ENCODE results near the gene TLK1. TPM values are rescaled to one million over a fixed set of nuclear protein-coding genes. Genes with fewer than 3 reads are reported as not detected.

Gene TLK1
- polyA plus RNA-seq, 1 of the 3 experiments (the other 2 are of a cell fraction): 4.8 TPM

- Histone ChIP-seq H3K4me3 (ENCODE audit: low read depth in 2 of 2, low read length in 1 of 2) (no peak overlapping the region), H3K9ac (no peak overlapping the region), H3K9me3 (no peaks in the 10 kb centered on the region), H3K9me2 (no peaks in the 10 kb centered on the region), H3K36me3 (replicated peaks in 1 of 2; ENCODE audit: control insufficient read depth in 1 of 2, insufficient read depth in 2 of 2, low read length in 1 of 2) (peaks cover 25 to 49% of the 10 kb centered on the region in 2 experiments), H3F3A (replicated peaks; ENCODE audit: insufficient read depth) (peaks cover 8% of the 10 kb centered on the region), H2AFZ (ENCODE audit: low read depth) (no peak overlapping the region), H3K27me3 (ENCODE audit: insufficient read depth) (no peaks in the 10 kb centered on the region), H3K4me1 (ENCODE audit: control insufficient read depth in 1 of 2, insufficient read depth in 2 of 2, low read depth in 1 of 2, low read length in 1 of 2) (no peaks in the 10 kb centered on the region), H3K79me2 (ENCODE audit: insufficient read depth) (no peaks in the 10 kb centered on the region), H3K27ac (ENCODE audit: low read depth in 2 of 2, low read length in 1 of 2) (no peak overlapping the region), H3K4me2 (no peak overlapping the region), H4K20me1 (ENCODE audit: insufficient read depth) (no peaks in the 10 kb centered on the region)
- ChIA-PET POLR2A (no interaction called here), CTCF (no interaction called here)
- TF ChIP-seq RXRA (IDR thresholded peaks at IDR 0.05; ENCODE audit: borderline replicate concordance, low read depth) (no peak), YY1 (IDR thresholded peaks at IDR 0.05; ENCODE audit: low read depth) (no peak), PBX3 (IDR thresholded peaks at IDR 0.05) (no peak), GABPA (IDR thresholded peaks at IDR 0.05; ENCODE audit: low read depth) (no peak), FOXJ3 (CRISPR knock-in tag; IDR thresholded peaks at IDR 0.05) (no peak), MXI1 (IDR thresholded peaks at IDR 0.05; ENCODE audit: low read depth, low read length) (no peak), SMC3 (IDR thresholded peaks at IDR 0.05; ENCODE audit: low read depth, low read length) (no peak), NFIC (IDR thresholded peaks at IDR 0.05; ENCODE audit: borderline replicate concordance) (no peak), NRF1 (IDR thresholded peaks at IDR 0.05; ENCODE audit: low read depth, low read length) (no peak), GATA2 (CRISPR knock-in tag; IDR thresholded peaks at IDR 0.05) (no peak)
- no peak for DNase-seq
- 42% methylated on average over 2 of the region's 2 CpGs for WGBS (ENCODE audit: low lambda C conversion rate)
Observed at GRCh38 chr2:171034315-171034714, 126.4 kb downstream of the TLK1 start.

- 90% methylated on average over 3 of the region's 3 CpGs for WGBS (ENCODE audit: low lambda C conversion rate)
- POLR2A ChIA-PET: no interaction called here
Observed at GRCh38 chr2:171025214-171025613, 135.5 kb downstream of the TLK1 start.

GRCh38 chr2:171018522-171018921 lies 142.2 kb downstream of the TLK1 start:
- Histone ChIP-seq H3K27me3 (ENCODE audit: insufficient read depth) (no peaks in the 10 kb centered on the region), H3K36me3 (replicated peaks in 1 of 2; ENCODE audit: control insufficient read depth in 1 of 2, insufficient read depth in 2 of 2, low read length in 1 of 2) (peaks cover 17 to 29% of the 10 kb centered on the region in 2 experiments), H3K79me2 (ENCODE audit: insufficient read depth) (no peaks in the 10 kb centered on the region), H3K9ac (no peak overlapping the region), H3K4me2 (no peak overlapping the region), H3K9me2 (no peaks in the 10 kb centered on the region), H2AFZ (ENCODE audit: low read depth) (no peak overlapping the region), H3K9me3 (no peaks in the 10 kb centered on the region), H3K4me1 (ENCODE audit: control insufficient read depth in 1 of 2, insufficient read depth in 2 of 2, low read depth in 1 of 2, low read length in 1 of 2) (peaks cover 0 to 9% of the 10 kb centered on the region in 2 experiments; a peak in 2 of 4 replicates), H3K27ac (ENCODE audit: low read depth in 2 of 2, low read length in 1 of 2) (no peak overlapping the region), H3K4me3 (ENCODE audit: low read depth in 2 of 2, low read length in 1 of 2) (no peak overlapping the region), H3F3A (replicated peaks; ENCODE audit: insufficient read depth) (peaks cover 14% of the 10 kb centered on the region), H4K20me1 (ENCODE audit: insufficient read depth) (no peaks in the 10 kb centered on the region)
- WGBS (ENCODE audit: low lambda C conversion rate): 92% methylated on average over 1 of the region's 1 CpG
- TF ChIP-seq IRF3 (IDR thresholded peaks at IDR 0.05; ENCODE audit: low read depth, low read length): no peak
- no peak for TF ChIP-seq SMC3 (IDR thresholded peaks at IDR 0.05; ENCODE audit: low read depth, low read length)
- TF ChIP-seq SIN3A (IDR thresholded peaks at IDR 0.05; ENCODE audit: borderline replicate concordance, low read depth, low read length): no peak
- no peak for TF ChIP-seq RXRA (IDR thresholded peaks at IDR 0.05; ENCODE audit: borderline replicate concordance, low read depth)
- TF ChIP-seq TEAD4 (IDR thresholded peaks at IDR 0.05; ENCODE audit: borderline replicate concordance, insufficient read depth): no peak
- TF ChIP-seq GATA2 (CRISPR knock-in tag; IDR thresholded peaks at IDR 0.05): no peak
- ChIA-PET POLR2A (no interaction called here), CTCF (no interaction called here)
- no peak for DNase-seq

More at GRCh38 chr2:171025214-171025613, 135.5 kb downstream of the TLK1 start:
- H3K4me3 ChIP-seq (ENCODE audit: low read depth in 2 of 2, low read length in 1 of 2): no peak overlapping the region
- no peak for DNase-seq
- no peaks in the 10 kb centered on the region for H3K9me2 ChIP-seq
- H3K9ac ChIP-seq: no peak overlapping the region
- CTCF ChIA-PET: interaction anchor here (1.1 to 2.1 kb wide), 3 partner anchors 15 to 96 kb away, joined by 3 to 5 read pairs (median 4); partner anchors contain the start of gene GORASP2
- no peak overlapping the region for H2AFZ ChIP-seq (ENCODE audit: low read depth)
- H3K27ac ChIP-seq (ENCODE audit: low read depth in 2 of 2, low read length in 1 of 2): no peak overlapping the region
- no peaks in the 10 kb centered on the region for H4K20me1 ChIP-seq (ENCODE audit: insufficient read depth)
- no peaks in the 10 kb centered on the region for H3K27me3 ChIP-seq (ENCODE audit: insufficient read depth)
- no peak for TF ChIP-seq MXI1 (IDR thresholded peaks at IDR 0.05; ENCODE audit: low read depth, low read length)
- H3K36me3 ChIP-seq (replicated peaks in 1 of 2; ENCODE audit: control insufficient read depth in 1 of 2, insufficient read depth in 2 of 2, low read length in 1 of 2): peaks cover 13 to 22% of the 10 kb centered on the region in 2 experiments
- H3K4me1 ChIP-seq (ENCODE audit: control insufficient read depth in 1 of 2, insufficient read depth in 2 of 2, low read depth in 1 of 2, low read length in 1 of 2): peaks cover 0 to 9% of the 10 kb centered on the region in 2 experiments; a peak in 2 of 4 replicates
- H3K9me3 ChIP-seq: no peaks in the 10 kb centered on the region
- H3F3A ChIP-seq (replicated peaks; ENCODE audit: insufficient read depth): peaks cover 17% of the 10 kb centered on the region
- H3K4me2 ChIP-seq: no peak overlapping the region
- no peaks in the 10 kb centered on the region; the same call in 1 of the 2 replicates for H3K79me2 ChIP-seq (ENCODE audit: insufficient read depth)
